GM19467 (cell line): ENCODE data around the gene TPX2.

Source experiments
- ATAC-seq: cut with Tn5 transposase; IDR thresholded peaks from one replicate; pipeline ENCODE4 v1.9.1; 2021; ENCODE audit warnings: mild to moderate bottlenecking, moderate library complexity; ENCODE audit not compliant: unreplicated experiment

Gene TPX2

GRCh38 chr20:31706607-31707257 is 32.4 kb upstream of the TPX2 start:
- no peak for ATAC-seq

DNA sequence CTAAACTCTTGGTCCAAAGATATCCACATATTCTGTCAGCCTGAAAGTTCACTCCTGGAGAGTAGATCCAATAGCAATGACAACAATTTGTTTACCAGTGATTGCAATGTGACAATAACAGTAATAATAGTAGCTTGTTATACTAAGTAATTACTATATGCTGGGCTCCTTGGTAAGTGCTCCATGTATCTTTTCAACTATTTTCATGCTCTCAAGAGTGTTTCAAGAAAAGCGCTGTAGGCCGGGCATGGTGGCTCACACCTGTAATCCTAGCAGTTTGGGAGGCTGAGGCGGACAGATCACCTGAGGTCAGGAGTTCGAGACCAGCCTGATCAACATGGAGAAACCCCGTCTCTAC is 31.9 kb upstream of the TPX2 start:
- no peak for ATAC-seq

- no peak for ATAC-seq
Measured at GRCh38 chr20:31707994-31708735, 30.9 kb upstream of the TPX2 start.

GRCh38 chr20:31708736-31709534 is 30.2 kb upstream of the TPX2 start:
- no peak for ATAC-seq

- no peak for ATAC-seq
Measured at GRCh38 chr20:31709939-31710338, 29.2 kb upstream of the TPX2 start.

DNA sequence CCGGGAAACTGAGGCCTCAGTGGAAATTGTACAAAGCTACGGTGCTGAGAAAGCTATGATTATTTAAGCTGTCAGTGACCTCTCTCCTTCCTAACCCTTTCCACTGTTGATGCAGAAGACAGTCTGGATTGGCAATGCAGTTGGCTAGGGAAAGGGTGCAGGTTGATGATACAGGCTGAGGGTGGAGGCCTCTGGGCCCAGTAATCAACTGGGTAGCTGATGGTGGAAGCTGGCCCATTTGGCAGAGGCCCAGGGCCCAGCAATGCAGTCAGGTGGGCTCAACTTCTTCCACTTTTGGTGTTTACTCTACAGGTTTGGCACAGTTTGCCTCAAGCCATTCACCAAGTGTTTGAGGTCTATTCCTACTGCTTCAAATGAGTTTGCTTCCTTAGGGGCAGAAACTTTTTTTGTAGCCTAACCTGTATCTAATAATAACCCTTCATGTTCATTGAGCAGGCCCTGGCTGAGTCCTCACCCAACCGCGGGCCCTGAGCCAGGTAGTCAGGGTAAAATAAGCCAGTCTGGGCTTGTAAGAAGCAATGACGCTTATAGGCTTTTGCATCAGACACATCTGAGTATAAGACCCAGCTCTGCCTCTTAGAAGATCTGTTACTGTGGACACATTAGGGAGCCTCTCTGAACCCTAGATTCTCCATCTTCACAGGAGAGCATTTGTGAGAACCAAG is 28.5 kb upstream of the TPX2 start:
- ATAC-seq, result no peak

- no peak for ATAC-seq
Measured at GRCh38 chr20:31711179-31712111, 27.6 kb upstream of the TPX2 start.

- no peak for ATAC-seq
Measured at GRCh38 chr20:31712112-31712553, 27.0 kb upstream of the TPX2 start.

DNA sequence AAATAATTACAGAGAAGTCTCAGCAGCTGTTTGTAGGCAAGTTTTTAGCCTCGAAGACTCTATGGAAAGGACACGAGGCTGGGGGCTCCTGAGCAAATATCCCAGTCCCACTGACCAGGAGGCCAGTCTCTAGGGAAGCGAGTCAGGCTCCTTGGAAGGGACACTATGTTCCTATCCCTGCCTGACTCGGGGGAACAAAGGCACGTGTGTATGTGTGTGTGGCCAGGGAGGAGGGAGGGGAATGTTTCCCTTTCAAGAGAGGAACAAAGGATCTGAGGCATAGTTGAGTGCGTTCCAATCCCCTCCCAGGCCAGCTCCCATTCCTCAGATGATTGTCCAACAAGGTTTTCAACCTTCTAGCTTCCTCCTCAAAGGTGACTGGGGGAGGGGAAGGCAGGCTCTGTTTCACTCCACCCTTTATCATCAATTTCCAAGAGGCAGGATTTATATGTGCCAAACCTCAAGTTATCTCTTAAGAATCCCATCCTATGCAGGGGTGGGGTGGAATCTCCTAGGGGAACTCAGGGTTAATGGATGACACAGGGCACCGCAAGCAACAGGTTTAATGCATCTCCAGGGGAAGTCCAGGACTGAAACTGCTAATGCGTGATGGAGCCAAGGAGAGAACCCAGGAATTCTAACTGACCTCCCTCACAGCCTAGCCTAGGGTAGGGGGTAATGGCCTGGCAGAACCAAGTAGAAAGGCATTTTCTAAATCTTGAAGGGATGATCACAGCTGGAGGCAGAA is 26.4 kb upstream of the TPX2 start:
- ATAC-seq, result no peak

DNA sequence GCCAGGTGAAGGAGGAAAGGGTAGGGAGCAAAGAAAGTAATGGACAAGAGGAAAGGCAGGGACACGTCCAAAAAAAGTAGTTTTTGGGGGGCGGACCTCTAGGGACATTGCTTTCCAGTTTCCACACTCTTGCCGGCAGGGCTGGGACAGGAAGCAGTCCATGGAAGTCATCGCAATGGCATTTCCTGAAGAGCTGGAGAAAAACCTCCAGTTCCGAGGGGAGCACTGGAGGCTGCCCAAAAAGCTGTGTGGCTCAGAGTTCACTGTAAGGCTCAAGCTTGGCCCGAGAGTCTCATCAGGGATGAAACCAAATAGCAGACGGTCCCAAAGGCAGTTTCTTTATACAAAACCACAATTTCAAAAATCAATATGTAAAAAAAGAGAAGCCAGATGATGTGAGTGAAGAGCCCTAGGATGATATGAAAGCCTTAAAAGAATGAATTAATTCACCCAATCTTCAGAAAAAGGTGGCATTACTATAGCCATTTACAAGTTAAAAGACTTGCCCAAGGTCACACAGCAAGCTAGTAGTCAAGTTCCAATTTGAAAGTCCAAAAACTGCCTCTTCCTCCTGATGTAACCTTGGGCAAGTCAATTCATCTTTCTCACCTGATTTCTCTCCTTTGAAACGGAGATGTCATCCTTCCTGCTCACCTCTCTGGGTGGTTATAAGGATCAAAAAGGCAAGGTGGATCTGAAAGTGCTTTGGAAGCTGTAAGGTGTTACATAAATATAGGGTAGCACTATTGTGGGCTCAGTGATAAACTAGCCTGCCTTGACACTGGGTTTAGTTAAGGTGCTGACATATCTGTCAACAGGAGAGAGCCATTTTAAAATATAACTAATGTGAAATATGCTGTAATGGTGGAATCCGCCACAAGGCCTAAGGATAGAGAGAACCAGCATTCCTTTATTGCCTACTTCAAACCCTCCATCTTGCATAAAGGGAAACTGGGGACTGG is 25.5 kb upstream of the TPX2 start:
- ATAC-seq, result no peak

DNA sequence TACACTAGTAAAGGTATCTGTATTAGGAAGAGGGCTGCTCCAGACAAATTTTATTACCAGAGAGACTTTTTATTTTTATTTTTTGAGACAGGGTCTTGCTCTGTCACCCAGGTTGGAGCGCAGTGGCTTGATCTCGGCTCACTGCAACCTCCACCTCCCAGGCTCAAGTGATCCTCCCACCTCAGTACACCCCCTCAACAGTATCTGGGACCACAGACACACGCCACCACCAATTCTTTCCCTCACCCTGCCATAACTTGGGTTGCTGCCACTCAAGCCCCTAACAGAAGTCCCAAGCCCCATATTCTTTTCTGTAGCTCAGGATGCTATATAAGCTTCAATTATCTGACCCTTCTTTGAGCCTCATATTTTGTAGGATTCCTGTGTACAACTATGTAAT is 23.3 kb upstream of the TPX2 start:
- no peak for ATAC-seq

- ATAC-seq, result no peak
Measured at GRCh38 chr20:31716351-31716750, 22.7 kb upstream of the TPX2 start.

- ATAC-seq, result no peak
Measured at GRCh38 chr20:31716818-31717477, 22.1 kb upstream of the TPX2 start.

GRCh38 chr20:31717478-31718201 is 21.4 kb upstream of the TPX2 start:
- ATAC-seq, result peak; percentile 32

- no peak for ATAC-seq
Measured at GRCh38 chr20:31718952-31719643, 20.0 kb upstream of the TPX2 start.

- no peak for ATAC-seq
Measured at GRCh38 chr20:31719644-31720485, 19.2 kb upstream of the TPX2 start.
